Measurements from ENCODE around the gene FERD3L.
A peak's percentile ranks its signal among the peaks of the same experiment; 100 is the strongest.

The FERD3L gene

GRCh38 chr7:19146699-19147098 is 1.5 kb upstream of the FERD3L start:
- peak; percentile 58 for DNase-seq (ENCODE audit: low read depth)
- no peak overlapping the region for H3K4me3 ChIP-seq (ENCODE audit: low read depth, low read length)
- no peak for TF ChIP-seq CTCF (conservative IDR thresholded peaks at IDR 0.05; ENCODE audit: low read depth, low read length)

GRCh38 chr7:19145434-19146115 is 354 bp upstream of the FERD3L start:
- DNase-seq (ENCODE audit: low read depth) = no peak
- no peak overlapping the region for H3K4me3 ChIP-seq (ENCODE audit: low read depth, low read length)
- TF ChIP-seq CTCF (conservative IDR thresholded peaks at IDR 0.05; ENCODE audit: low read depth, low read length) = no peak

GRCh38 chr7:19143881-19144574 is 1.2 kb downstream of the FERD3L start:
- no peak for DNase-seq (ENCODE audit: low read depth)
- no peak for TF ChIP-seq CTCF (conservative IDR thresholded peaks at IDR 0.05; ENCODE audit: low read depth, low read length)
- H3K4me3 ChIP-seq (ENCODE audit: low read depth, low read length) = peak overlapping the region; percentile 35

- H3K4me3 ChIP-seq (ENCODE audit: low read depth, low read length) = no peak overlapping the region
- no peak for TF ChIP-seq CTCF (conservative IDR thresholded peaks at IDR 0.05; ENCODE audit: low read depth, low read length)
- DNase-seq (ENCODE audit: low read depth) = no peak
Measured at GRCh38 chr7:19139706-19140327, 5.4 kb downstream of the FERD3L start.

- DNase-seq (ENCODE audit: low read depth) = peak; percentile 52
- no peak overlapping the region for H3K4me3 ChIP-seq (ENCODE audit: low read depth, low read length)
- no peak for TF ChIP-seq CTCF (conservative IDR thresholded peaks at IDR 0.05; ENCODE audit: low read depth, low read length)
Measured at GRCh38 chr7:19133886-19134285, 11.3 kb downstream of the FERD3L start.

- no peak overlapping the region for H3K4me3 ChIP-seq (ENCODE audit: low read depth, low read length)
- DNase-seq (ENCODE audit: low read depth) = no peak
- TF ChIP-seq CTCF (conservative IDR thresholded peaks at IDR 0.05; ENCODE audit: low read depth, low read length) = no peak
Measured at GRCh38 chr7:19133390-19133789, 11.8 kb downstream of the FERD3L start.

Measured in choroid plexus epithelial cell (primary cell).